Stimulated activated CD4-positive, alpha-beta T cell treated with anti-CD3 and anti-CD28 coated beads, Interleukin-1b, Interleukin-23, amount 100 ng/mL, for 24 hours (primary cell): Measurements from ENCODE around the gene EXOC2.

Source experiments
- DNase-seq, 4 experiments: peaks; one replicate each; pipeline ENCODE4 v3.0.0-alpha.2; 2020; ENCODE audit warnings: low read depth in 4 of 4, low spot score in 1 of 4

The EXOC2 gene, protein sequence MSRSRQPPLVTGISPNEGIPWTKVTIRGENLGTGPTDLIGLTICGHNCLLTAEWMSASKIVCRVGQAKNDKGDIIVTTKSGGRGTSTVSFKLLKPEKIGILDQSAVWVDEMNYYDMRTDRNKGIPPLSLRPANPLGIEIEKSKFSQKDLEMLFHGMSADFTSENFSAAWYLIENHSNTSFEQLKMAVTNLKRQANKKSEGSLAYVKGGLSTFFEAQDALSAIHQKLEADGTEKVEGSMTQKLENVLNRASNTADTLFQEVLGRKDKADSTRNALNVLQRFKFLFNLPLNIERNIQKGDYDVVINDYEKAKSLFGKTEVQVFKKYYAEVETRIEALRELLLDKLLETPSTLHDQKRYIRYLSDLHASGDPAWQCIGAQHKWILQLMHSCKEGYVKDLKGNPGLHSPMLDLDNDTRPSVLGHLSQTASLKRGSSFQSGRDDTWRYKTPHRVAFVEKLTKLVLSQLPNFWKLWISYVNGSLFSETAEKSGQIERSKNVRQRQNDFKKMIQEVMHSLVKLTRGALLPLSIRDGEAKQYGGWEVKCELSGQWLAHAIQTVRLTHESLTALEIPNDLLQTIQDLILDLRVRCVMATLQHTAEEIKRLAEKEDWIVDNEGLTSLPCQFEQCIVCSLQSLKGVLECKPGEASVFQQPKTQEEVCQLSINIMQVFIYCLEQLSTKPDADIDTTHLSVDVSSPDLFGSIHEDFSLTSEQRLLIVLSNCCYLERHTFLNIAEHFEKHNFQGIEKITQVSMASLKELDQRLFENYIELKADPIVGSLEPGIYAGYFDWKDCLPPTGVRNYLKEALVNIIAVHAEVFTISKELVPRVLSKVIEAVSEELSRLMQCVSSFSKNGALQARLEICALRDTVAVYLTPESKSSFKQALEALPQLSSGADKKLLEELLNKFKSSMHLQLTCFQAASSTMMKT

DNA sequence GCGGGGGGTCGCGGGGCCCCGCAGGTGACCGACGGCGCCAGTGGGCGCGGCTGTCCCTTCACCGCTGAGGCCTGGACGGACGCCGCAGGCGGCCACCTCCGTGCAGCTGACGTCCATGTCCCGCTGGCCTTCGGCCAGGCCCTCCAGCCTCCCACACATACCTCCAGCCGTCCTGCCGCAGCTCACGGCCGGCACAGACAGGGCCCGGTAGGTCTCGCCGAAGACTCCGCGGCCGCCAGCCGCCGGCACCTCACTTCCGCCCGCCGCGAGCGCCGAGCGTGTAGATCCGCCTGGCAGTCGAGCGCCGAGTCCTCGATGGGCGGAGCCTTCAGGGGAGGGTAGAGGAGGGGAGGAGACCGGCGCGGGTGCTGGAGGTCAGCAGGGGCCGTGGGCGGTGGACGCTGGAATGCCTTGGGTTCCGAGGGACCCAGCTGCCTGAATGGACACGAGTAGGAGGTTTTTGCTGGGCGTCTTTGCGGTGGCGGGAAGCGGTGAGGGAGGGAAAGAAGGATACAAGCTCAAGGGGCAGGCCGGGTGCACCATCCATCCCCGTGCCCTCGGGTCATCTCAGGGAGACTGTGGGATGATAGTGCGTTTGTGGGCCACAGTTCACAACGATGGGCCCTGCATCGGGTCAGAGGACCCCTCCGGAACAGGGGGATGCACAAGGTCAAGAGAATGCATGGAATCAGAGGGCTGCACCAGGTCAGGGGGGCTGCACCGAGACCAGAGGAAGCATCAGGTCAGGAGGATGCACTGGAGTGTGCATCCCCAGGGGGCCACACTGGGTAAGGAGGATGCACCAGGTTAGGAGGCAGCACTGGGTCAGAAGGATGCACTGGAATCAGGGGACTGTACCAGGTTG is at the start of gene EXOC2:
EXOC2 (minus strand) TSS at position 282 of the 865 bp plus-strand sequence. CDS start 55,321 bp downstream, outside the sequence.
- DNase-seq, result peak; percentile 68 to 77 (median 74)

DNA sequence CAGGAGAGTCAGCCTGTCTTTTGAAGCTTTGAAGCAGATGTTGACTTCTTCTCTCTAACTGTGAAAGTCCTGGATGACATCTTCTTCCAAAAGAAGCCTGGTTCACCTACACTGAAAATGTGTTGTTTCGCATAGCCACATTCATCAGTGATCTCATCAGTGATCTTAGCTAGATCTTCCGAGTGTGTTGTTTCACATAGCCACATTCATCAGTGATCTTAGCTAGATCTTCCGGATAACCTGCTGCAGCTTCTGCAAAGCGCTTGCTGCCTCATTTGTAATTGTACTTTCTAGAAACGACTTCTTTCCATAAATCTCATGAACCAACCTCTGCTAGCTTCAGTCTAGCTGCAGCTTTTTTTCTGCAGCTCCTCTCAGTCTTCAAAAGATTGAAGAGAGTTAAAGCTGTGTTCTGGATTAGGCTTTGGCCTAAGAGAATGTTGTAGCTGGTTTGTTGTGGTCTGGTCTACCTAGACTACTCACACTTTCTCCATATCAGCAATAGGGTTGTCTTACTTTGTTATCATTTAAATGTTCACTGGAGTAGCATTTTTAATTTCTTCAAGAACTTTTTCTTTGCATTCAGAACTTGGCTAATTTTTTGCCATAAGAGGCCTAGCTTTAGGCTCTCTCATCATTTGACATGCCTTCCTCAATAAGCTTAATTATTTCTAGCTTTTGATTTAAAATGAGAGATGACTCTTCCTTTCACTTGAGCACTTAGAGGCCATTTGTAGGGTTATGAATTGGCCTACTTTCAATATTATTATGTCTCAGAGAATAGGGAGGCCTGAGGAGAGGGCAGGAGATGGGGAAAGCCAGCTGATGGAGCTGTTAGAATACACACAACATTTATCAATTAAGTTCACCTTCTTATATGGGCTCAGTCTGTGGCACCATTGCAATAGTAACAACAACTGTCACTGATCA is 48.7 kb upstream of the EXOC2 start:
- no peak for DNase-seq

DNA sequence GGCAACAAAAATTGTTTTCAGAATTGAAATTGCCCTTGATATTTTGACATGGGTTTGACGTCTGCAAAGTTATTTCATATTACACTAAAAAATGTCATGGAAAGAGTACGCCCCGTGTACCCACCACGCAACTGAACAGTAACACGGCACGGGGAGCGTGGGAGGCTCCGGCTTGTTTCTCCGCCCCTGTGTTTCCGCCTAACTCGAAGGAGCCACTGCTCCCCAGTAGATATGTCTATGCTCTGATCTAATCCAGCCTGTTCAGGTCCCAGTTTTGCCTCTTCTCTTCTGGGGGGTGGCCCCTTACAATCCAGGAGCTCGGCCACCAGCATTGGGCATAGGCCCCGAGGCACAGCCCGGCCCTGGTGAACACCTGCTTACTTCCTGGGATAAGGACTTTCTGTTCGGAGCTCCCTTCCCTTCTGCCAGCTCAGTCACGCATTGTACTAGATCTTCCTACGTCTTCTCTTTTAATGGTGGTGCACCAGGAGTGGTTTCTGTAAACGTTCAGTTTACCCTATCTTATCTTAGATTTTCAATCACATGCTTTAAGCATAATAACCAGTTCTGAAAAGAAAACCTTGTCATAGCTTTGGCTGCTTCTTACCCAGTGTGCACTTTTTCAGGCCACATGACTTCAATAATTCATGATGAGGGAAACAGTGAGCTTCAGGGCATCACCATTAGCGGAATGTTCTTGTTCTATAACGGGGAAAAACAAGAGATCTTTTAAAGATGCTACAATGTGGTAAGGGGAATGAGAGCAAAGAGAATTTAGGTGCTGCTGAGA is 43.9 kb upstream of the EXOC2 start:
- DNase-seq, result no peak

DNA sequence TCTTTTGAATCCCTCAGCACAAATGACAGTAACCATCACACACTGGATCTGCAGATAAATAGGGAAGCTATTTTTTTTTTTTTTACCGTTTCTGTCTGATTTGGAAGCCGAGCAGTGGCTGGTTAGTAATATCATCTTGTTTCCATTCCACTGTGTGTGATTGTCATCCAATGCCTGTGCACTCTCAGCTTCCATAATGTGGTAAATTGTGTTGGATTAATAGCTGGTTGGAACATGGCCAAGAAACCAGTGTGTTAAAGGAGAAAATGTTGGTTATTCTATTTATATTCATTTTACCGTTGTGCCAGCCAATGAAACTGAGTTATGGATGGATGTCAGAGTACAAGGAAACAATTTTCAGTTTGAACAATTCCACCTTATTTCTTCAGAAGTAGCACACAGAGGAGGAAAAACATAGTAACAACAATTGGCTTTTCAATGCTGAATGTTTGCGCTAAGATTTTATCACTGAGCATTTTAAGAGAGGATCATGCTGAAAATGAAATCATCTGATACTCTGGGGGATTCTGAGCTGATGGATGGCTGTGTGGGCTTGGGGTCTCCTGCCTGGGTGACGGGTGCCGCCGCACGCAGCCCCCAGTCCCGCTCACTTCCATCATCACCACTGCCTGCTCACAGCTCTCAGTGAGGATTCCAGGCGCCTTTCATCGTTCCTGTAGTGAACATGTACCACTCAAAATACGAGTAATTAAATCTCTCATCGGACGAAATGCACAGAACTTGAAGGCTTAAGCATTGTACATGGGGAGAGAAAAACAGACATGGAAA is 40.7 kb upstream of the EXOC2 start:
- no peak for DNase-seq

DNA sequence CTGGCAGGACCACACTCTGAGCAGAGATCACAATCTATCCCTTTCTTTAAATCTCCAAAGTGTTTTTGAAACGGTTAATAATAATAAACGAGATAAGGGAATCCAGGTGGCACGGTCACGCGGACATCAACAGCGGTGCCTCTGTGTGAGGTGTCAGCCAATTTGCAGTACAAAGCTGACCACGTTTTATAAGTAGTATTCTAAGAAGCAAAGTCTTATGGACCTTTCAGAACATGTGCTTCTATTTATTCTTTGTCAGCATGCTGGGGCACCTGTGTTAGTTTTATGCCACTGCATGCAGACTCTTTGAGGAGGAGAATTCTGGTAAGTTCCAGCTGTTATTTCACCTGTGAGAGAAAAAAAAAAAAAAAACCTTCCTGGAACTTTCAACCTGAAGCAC is 39.0 kb upstream of the EXOC2 start:
- DNase-seq, result no peak

DNA sequence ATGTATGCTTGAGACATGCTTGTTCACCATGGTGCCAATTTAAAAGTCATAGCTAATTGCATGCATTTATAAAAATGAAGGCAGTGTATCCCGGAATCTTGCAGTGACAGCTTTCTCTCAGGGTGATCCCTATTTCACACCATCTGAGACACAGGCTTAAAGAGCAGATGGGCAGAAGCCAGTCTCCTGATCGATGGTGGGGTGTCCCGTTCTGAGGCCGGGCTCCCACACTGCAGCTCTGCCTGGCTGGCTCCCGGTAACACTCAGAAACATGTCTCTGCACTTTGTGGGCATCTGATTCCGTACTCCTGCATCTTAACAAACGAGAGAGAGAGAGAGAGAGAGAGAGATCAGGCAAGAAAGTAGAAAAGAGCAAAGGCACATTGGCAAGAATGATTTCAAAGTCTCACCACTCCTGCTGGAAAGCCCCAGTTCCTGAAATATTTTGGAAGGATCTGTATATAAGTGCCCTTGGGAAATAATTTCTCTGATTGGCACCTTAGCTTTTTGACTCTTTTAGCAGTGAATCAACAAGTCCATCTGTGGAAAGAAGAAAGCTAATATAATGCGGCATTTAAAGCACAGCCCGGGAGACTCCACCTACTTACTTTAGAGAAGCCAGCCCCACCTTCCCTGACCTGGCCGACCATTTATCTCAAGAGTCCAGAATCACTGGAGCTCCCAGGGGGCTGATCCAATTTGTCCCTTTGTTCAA is 36.8 kb upstream of the EXOC2 start:
- no peak for DNase-seq

DNA sequence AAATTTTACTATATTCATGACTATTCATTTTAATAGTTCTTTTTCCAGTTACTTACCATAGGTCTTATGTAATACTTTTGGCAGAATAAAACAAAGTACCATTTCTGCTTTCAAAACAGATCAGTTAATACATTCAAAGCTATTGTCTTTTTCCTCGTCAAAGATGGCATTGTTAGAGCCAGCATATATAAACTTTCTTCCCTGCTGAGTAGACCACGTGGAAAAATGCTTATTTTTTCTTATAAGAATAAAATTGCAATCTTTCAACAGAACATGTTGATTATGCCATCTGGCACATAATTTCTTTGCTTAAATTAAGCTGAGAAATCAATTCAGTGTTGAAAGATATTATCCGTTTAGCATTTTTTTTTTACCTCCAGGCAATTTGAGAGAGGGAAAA is 34.9 kb upstream of the EXOC2 start:
- DNase-seq, result no peak

DNA sequence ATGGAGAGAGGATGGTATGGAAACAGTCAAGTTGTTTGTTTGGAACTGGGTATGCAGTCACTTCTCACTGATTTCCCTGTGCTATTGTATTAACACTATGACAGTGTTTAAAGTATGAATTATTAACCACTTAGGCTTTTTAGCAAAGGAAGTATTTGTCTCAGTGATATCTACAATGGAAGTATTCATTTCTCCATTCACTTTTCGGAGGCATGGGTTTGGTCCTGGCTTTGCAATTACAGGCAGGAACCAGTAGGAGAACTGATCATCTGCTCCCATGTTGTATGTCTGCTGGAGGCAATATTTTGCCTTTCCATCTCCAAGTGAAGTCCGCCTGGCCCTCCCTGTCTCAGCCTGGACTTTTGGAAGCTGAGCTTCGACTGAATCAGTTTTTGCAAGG is 30.6 kb upstream of the EXOC2 start:
- DNase-seq, result no peak

DNA sequence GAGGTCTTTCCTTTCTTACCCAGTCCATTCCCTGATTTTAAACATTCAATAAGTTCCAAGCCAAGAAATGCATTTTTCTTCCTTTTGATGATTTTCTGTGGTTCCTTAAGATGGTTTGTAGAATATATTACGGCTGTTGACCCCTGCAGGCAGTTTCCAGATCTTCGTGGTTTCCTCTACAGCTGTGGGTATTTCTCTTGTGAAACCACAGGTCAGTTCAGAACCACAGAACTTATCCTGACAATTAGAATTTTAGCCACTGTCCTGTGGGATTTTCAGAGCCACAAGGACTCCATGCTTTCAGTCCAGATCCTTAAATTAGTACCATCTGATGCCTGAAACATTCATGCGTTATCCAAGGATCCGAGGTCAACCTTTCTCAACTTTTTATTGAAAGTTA is 29.7 kb upstream of the EXOC2 start:
- no peak for DNase-seq

DNA sequence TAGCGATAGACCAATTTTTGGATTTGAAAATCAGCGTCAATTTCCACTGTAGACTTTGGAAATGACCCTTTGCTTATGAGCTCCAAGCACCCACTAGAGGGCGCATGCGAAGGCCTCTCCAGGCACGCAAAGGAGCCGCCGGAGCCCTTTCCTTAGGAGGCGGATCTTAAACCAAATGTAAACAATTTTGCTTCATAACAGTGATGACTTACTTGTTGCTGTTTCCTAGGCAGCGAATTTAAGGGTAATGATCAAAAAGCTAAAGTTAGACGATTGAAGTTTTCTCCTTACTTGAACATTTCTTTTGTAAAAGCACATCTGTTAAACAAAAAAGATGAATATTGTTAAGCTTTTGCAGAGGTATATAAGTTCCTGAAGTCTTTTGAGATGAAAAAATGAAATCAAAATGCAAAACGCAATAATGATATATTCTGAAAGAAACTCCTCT is 29.2 kb upstream of the EXOC2 start:
- DNase-seq, result peak; percentile 58 to 68 (median 63)

DNA sequence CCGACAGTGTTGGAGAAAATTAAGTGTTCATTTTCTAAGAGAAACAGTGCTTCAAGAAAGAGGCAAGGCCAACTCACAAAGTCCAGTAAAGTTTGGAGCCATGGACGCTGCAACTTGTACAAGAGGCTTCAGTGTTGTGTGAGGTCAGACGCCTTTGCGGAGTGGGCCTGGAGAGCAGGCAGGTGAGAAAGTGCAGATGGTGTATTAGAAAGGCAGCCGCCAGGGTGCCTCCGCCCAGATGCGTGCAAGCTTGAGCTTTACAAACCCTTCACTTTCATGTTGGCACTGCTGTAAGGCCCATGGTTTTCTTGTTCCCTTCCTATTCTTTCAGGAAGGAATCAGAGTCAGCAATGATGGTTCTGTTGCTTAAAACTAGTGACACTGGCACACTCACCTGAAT is 25.4 kb upstream of the EXOC2 start:
- DNase-seq, result no peak

DNA sequence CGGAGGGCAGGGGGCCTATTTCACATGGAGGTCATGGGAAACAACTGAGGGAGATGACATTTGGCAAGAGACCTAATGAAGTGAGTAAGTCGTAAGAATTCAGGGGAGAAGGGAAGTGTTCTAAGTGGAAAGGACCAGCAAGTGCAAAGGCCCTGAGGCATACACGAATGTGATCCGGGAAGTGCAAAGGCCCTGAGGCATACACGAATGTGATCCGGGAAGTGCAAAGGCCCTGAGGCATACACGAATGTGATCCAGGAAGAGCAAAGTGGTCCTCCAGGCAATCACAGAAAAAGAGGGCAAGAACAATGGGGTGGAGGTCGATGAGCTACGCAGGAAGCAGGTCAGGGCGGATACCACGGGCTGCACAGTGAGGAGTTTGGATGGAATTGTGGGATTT is 24.2 kb upstream of the EXOC2 start:
- DNase-seq, result no peak

DNA sequence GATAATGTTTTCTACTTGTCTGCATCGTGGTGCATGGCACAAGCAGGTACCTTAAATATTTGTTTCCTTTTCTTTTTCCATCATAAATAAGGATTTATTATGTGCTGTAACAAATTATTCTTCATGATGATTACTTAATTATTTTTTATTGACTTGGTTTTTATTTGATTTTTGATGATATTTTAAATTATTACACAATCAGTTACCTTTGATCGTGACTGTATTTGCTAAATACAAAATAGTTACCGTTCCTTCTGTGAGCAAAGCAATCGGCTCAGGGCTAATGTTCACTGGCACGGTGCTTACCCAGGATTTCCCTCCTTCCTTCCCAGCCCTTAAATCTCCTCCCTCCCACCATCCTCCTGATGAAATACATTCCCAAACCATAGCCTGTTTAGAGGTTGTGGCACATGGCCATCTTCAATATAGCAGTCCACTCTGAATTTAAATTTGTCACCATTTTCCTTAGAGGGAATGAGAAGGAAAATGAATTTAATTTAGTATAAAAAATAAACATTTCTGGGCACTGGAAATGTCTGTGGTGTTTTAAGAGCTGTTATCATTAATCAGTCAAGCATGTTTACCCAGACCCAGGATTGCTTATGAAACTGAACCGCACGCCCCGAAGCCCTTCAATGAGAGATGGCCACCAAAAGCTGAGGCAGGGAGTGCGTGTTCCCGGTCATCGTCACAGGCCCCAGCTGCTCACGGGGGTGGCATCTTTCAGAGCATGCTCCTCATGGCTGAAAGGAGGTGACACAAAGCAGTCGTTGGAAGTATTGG is 23.0 kb upstream of the EXOC2 start:
- DNase-seq, result no peak

DNA sequence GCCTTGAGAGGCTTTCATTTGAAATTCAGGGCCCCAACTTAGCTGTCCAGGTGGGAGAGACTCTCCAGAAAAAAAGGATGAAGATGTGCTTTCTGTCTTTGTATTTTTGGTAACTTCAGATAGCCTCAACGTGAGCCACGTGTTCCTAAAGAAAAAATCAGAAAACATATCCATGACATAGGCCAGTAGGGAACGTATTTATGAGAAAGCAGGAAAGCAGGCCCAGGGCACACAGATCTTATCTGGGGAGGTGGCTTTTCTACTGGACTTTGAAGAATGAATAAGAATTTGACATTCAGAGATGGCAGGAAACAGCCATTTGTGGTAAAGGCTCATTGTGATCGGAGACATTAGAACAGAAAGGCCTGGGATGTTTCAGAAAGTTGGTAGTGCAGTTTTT is 21.2 kb upstream of the EXOC2 start:
- DNase-seq, result no peak

DNA sequence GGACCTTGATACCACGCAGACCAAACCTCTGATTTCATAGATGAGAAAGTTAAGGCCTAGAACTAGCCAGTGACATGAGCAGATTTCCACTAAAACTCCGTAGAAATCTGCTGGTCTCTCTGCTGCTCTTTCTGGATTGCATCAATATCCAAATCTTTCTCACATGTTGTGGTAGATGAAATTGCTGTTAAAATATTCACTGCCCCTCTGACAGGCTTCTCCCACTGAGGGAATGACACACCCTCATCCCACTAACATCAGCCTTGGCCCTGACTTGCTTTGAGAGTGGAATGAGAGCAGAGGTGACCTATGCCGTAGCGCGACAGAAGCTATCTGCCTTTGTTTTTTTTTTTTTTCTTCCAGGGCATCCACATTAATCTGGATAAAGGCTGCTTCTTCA is 20.4 kb upstream of the EXOC2 start:
- no peak for DNase-seq

DNA sequence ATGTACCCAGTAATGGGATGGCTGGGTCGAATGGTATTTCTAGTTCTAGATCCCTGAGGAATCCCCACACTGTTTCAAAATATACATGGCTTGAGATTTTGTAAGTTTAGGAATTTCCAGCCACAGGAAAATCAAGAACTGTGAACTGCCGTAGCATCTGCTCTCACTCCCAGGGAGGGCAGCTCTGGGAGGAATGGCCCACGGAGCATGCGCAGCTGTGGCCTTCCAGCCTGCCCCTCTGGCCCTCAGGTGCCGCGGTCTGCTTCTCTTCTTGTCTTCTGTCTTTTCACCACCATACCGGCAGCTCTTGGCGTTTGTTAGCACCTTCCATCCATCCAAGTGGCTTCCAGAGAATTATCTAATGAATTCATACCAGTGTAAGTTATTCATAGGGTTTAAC is 19.9 kb upstream of the EXOC2 start:
- no peak for DNase-seq

DNA sequence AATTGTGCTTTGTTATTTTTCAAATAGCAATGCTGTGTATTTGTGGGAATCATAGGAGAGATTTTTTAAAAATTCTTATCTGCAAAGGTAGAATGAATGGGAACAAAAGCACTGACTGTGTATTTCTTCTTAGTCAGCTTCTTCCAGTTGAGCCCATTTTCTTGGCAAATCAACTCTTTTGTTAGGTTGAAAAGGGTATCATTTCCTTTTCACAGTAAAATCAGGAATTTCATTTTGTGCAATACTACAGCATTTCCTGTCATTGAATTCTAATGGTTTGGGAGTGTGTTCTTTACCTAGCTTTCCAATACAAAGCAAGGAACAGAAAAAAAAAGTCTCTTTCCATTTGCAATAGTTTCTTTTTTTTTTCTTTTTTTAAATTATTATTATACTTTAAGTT is 19.0 kb upstream of the EXOC2 start:
- DNase-seq, result no peak
